Occipital lobe (tissue), 2 donors: ENCODE results near the gene PGM1. TPM values are rescaled to one million over a fixed set of nuclear protein-coding genes. Genes with fewer than 3 reads are reported as not detected.

Experiments used
- DNase-seq: peaks from one replicate; lab custom pipeline; 2025; lab: John Stamatoyannopoulos, UW
- total RNA-seq: library from RNA; depleted of rRNA; stranded (reverse); fragments of >200 nt; gene quantifications from one replicate; pipeline ENCODE4 v1.2.3, GENCODE V29; 2014

The PGM1 gene
- total RNA-seq, 1 donor from 2014 or later: 20.6 TPM

GRCh38 chr1:63664742-63665141 lies 71.5 kb downstream of the PGM1 start:
- no peak for DNase-seq

DNA sequence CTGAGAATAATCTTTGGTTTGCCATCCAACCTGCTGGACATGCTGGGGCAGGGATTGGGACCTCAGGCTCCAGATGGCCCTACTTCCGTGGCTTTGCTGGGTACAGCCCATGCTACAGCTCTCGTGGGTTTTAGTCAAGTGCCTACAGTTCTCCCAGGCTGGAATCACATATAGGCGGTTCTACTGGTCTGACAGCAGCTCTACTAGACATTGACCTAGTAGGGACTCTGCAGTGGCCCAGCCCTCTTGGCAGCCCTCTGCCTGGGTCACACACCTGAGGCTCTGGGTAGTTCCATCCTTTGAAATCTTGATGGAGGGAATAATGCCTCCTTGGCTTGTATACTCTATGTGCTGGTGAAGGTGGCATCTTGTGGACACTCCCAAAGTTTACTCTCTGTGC lies 72.2 kb downstream of the PGM1 start:
- DNase-seq: no peak

DNA sequence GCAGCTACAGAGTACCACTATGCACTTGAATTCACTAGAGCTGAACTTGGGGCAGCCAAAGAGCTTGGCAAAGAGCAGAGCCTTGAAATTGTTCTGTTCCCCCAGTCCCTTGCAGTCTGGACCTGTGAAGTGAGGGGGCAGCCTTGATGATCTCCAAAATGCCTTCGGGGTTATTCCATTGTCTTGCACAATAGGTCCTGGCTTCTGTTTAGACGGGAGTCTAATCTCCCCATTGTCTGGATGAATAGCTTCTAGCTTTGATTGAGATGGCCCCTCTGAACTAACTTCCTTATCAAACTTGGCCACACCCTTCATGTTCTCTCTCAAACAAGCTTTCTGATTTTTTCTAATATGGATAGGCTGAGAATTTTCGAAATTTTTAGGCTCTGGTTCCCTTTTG lies 72.6 kb downstream of the PGM1 start:
- no peak for DNase-seq

- DNase-seq: no peak
These were observed 75.1 kb downstream of the PGM1 start for GRCh38 chr1:63668298-63668697.

DNA sequence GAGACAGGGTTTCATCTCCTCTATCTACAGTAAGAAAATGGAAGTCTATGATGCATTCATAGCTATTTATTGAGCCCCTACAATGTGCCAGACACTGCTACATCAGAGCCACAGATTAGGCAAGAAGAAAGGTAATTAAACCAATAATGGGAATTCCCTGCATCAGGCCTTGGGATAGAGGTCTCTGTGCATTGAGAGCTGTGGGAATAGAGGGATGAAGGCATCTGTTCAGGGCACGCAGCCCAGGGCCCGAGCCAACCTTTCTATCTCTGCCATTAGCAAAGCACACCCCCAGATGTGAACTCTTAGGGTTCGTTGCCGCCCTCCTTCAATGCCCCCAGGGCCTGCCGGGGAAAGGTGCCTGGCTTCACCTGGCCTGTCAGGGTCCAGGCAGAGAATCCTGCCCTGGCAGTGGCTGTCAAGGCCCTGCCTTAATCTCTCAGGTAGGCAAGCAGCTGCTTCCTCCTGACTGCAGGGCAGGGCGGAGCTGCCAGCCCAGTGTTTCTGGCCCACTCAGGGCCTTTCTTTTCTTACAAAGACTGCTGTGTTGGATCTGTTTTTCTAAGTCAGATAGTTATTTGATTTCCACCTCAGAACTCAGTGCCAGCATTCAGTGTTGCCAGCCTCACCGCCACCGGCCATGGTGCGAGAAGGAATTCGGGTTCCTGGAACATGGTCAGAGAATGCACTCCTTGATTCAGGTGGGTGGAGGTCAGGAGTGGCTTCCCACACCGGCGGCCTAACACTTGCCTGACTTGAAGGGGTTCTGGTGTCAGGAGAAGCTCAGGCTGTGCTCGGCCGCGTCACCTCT lies 76.1 kb downstream of the PGM1 start:
- DNase-seq: no peak

DNA sequence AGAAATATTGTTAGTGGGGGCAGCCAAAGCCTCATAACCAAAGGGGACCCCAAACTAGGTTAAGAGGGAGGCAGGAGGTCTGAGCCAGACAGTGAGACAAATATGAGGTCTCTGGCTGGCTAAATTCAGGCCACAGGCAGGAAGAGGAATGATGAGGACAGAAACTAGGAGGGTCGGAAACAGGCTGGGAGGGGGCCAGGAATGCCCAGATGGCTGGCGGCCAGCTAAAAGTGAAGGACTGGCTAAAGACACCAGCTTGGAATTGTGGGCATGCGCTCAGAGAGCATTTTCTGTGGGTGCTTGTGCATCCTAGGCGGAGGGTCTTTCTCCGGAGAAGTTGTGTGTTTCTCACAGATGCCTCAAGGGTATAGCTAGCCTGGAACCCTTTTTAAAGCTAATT lies 77.0 kb downstream of the PGM1 start:
- no peak for DNase-seq

- DNase-seq: no peak
These were observed 78.3 kb downstream of the PGM1 start for GRCh38 chr1:63671514-63671913.

DNA sequence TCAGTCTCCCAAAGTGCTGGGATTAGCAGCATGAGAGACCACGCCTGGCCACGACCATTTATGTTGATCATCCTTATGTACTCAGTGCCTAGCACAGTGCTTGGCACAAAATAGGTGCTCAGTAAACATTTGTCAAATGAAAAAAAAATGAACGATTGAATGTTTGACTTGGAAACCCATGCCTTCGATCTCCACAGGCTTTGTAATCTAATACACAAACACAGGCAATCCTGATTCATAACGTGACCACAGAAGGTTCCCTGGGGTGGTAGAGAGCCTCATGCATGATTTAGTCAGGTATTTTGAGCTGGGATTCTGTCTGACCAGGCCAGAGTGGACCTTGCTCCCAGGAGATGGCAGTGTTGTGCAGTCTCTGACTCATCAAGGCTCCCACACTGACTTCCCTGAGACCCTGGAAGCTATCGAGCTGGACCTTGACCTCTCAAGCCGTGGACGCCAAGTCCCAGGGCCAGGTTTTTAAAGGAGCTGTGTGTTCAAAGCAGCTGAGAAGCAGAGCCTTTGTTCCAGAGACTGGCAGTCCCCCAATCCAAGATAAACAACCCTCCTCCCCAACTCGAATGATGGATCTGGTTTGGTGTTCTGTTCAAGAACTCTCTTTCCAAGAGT lies 81.1 kb downstream of the PGM1 start:
- DNase-seq: peak; percentile 13

- DNase-seq: peak; percentile 7
These were observed 81.7 kb downstream of the PGM1 start for GRCh38 chr1:63674865-63675419.

GRCh38 chr1:63675420-63675931 lies 82.3 kb downstream of the PGM1 start:
- no peak for DNase-seq

- DNase-seq: no peak
These were observed 84.3 kb downstream of the PGM1 start for GRCh38 chr1:63677497-63677896.

- DNase-seq: no peak
These were observed 85.0 kb downstream of the PGM1 start for GRCh38 chr1:63678200-63678599.

GRCh38 chr1:63679076-63679475 lies 85.9 kb downstream of the PGM1 start:
- no peak for DNase-seq

DNA sequence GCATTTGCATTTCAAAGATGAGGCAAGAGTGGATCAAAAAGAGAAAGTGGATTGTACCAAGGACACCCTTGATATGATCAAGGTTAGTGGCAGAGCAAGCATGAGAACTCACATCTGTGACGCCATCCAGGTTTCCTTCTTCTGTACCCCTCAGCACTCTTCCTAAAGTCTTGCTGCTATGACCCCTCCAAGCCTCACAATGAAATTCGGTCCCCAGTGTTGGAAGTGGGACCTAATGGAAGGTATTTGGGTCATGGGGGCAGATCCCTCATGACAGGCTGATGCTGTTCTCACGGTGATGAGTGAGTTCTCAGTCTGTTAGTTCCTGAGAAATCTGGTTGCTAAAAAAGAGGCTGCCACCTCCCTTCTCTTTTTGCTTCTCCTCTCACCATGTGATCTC lies 86.4 kb downstream of the PGM1 start:
- DNase-seq: no peak

- no peak for DNase-seq
These were observed 89.7 kb downstream of the PGM1 start for GRCh38 chr1:63682936-63683335.

DNA sequence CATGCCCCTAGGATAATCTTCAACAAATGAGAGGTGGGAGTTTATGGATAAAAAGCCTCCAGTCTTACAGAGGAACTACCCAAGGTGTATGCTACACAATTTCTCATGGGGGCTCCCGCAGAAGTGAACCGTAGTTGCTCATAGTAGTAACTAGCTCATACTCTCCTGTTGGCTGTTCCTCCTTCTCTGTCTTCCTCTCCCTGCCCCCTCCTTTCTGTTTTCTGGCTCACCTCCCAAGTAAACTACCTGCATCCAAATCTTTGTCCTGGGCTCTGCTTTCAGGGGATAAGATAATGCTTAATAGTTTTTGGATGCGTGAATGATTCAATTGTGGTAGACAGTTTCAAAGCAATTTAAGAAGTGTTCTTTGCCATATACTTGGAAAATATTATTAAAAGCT lies 90.5 kb downstream of the PGM1 start:
- DNase-seq: no peak

GRCh38 chr1:63686696-63687095 lies 93.5 kb downstream of the PGM1 start:
- DNase-seq: no peak

GRCh38 chr1:63688302-63688890 lies 95.2 kb downstream of the PGM1 start:
- no peak for DNase-seq

- DNase-seq: no peak
These were observed 97.9 kb downstream of the PGM1 start for GRCh38 chr1:63690966-63691700.

DNA sequence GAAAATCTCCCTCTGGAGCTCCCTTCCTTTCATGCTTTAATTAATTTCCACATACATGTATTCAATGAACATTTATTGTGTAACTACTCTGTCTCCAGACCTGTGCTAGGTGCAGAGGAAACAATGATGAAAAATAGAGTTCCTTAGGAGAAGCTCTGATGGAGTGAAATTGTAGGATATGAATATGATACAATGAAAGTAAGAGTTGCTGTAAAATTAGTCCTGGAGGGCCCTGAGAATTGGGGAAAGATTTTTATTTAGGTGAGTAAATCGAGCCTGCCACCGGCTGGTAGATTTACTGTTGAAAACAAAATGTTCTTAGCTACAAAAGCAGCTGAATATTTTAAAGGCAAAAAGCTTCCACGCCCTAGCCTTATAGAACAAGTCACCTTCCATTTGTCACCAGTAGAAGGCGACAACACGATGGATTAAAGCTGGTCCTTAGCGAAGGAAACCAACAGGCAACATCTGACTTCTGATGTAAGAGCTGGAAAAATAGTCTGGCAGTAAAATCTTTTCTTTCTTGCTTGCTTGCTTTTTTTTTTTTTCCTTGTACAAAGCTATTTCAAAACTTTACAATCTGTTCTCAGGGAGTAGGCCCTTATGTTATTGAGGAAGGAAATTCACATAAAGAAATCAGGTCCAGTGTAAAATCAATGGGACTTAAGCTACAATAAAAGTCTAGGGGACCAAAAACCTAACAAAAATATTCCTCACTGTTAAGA lies 98.7 kb downstream of the PGM1 start:
- DNase-seq: peak; percentile 5
